Measurements from ENCODE around the gene HAUS5. TPM values are rescaled to one million over a fixed set of nuclear protein-coding genes. Genes with fewer than 3 reads are reported as not detected.

Gene HAUS5
- total RNA-seq, 1 donor from 2014 or later: 5.3 TPM

DNA sequence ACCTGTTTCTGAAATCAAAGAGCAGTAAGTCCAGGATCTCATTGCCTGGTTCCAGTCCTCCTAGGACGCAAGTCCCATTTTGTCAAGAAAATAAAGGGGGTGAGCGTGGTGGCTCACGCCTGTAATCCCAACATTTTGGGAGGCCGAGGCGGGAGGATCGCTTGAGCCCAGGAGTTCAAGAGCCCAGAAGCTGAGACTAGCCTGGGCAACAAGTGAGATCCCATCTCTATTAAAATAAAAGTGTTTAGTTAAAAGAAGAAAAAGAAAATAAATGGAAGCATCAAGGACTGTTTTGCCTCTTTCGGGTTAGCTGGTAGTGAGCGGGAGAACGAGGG lies 344 bp upstream of the HAUS5 start:
- Mint-ChIP-seq H3K27ac (ENCODE audit: unreplicated experiment) (peak overlapping the region; percentile 75), H3K9me3 (ENCODE audit: unreplicated experiment) (peaks cover 16% of the 10 kb centered on the region)
- peaks cover 2% of the 10 kb centered on the region for H3K27me3 ChIP-seq (ENCODE audit: insufficient read depth, low read length)

DNA sequence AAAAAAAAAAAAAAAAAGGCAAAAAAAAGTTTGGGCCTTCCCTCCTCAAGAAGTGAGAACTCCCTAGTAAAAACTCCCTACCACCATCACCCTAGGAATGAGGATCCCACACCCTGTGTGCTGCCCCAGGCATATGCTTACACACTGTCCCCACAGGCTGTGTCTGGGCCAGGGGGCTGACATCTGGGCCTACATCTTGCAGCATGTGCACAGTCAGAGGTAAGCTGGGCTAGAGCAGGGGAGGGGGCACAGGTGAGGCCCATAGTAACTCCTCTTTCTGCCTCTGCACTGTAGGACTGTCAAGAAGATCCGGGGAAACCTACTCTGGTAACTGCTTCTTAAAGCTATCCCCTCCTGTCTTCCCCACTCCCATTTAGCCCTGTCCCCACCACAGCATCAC lies 1.0 kb downstream of the HAUS5 start:
- H3K4me2 ChIP-seq (ENCODE audit: low read length): peak overlapping the region; percentile 92

More for the DNA sequence above, 344 bp upstream of the HAUS5 start:
- peak overlapping the region; percentile 90 for H2AFZ ChIP-seq (ENCODE audit: low read depth, low read length)
- FAIRE-seq: no peak
- no peak overlapping the region for H3K27ac ChIP-seq (ENCODE audit: low read depth, low read length)
- H3K4me1 Mint-ChIP-seq (ENCODE audit: low read depth, unreplicated experiment): no peaks in the 10 kb centered on the region
- no peaks in the 10 kb centered on the region for H3K36me3 ChIP-seq (ENCODE audit: insufficient read depth, low read length)
- no peak for TF ChIP-seq EZH2 (IDR thresholded peaks at IDR 0.05; ENCODE audit: insufficient read depth, low read length)
- TF ChIP-seq, protein P1, sequence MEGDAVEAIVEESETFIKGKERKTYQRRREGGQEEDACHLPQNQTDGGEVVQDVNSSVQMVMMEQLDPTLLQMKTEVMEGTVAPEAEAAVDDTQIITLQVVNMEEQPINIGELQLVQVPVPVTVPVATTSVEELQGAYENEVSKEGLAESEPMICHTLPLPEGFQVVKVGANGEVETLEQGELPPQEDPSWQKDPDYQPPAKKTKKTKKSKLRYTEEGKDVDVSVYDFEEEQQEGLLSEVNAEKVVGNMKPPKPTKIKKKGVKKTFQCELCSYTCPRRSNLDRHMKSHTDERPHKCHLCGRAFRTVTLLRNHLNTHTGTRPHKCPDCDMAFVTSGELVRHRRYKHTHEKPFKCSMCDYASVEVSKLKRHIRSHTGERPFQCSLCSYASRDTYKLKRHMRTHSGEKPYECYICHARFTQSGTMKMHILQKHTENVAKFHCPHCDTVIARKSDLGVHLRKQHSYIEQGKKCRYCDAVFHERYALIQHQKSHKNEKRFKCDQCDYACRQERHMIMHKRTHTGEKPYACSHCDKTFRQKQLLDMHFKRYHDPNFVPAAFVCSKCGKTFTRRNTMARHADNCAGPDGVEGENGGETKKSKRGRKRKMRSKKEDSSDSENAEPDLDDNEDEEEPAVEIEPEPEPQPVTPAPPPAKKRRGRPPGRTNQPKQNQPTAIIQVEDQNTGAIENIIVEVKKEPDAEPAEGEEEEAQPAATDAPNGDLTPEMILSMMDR (IDR thresholded peaks at IDR 0.05; ENCODE audit: insufficient read depth, low read depth, low read length): no peak
- DNase-seq (ENCODE audit: low read depth): no peak
- H3K9me3 ChIP-seq (ENCODE audit: insufficient read depth, low read depth, low read length): peaks cover 3% of the 10 kb centered on the region
- H3K4me3 ChIP-seq (ENCODE audit: insufficient read depth, low read depth, low read length): peak overlapping the region; percentile 77
- peak overlapping the region; percentile 92 for H3K4me2 ChIP-seq (ENCODE audit: low read length)
- H3K4me3 Mint-ChIP-seq (ENCODE audit: unreplicated experiment): peak overlapping the region; percentile 82
- H3K79me2 ChIP-seq (ENCODE audit: insufficient read depth, low read length): peaks cover 2% of the 10 kb centered on the region
- no peaks in the 10 kb centered on the region for H3K4me1 ChIP-seq (ENCODE audit: insufficient read depth, low read length)
- peaks cover 3% of the 10 kb centered on the region for H3K36me3 Mint-ChIP-seq (ENCODE audit: low read depth, unreplicated experiment)
- H3K9ac ChIP-seq (ENCODE audit: low read length): peak overlapping the region; percentile 86
- no peaks in the 10 kb centered on the region for H4K20me1 ChIP-seq (ENCODE audit: insufficient read depth, low read length)
- H3K27me3 Mint-ChIP-seq (ENCODE audit: low read depth, unreplicated experiment): peaks cover 15% of the 10 kb centered on the region

DNA sequence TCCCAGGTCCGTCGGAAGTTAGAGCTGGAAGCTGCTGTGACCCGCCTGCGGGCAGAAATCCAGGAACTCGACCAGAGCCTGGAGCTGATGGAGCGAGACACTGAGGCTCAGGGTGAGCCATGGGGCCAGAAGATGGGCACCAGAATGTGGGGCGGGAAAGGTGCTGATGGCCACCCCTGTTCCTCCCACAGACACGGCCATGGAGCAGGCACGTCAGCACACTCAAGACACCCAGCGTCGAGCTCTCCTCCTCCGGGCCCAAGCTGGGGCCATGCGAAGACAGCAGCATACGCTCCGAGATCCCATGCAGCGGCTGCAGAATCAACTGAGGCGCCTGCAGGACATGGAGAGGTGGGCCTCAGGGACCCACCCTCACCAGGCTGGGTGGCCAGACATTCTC lies 2.5 kb downstream of the HAUS5 start:
- H3K9ac ChIP-seq (ENCODE audit: low read length): no peak overlapping the region
- no peak overlapping the region for H3K4me2 ChIP-seq (ENCODE audit: low read length)
- FAIRE-seq (no peak), DNase-seq (ENCODE audit: low read depth) (no peak)
- peaks cover 8% of the 10 kb centered on the region for H3K27me3 Mint-ChIP-seq (ENCODE audit: low read depth, unreplicated experiment)
- H3K4me1 ChIP-seq (ENCODE audit: insufficient read depth, low read length): no peaks in the 10 kb centered on the region
- no peak for TF ChIP-seq EZH2 (IDR thresholded peaks at IDR 0.05; ENCODE audit: insufficient read depth, low read length)
- TF ChIP-seq, protein P1 (IDR thresholded peaks at IDR 0.05; ENCODE audit: insufficient read depth, low read depth, low read length): no peak
- no peak overlapping the region for H3K27ac Mint-ChIP-seq (ENCODE audit: unreplicated experiment)
- H2AFZ ChIP-seq (ENCODE audit: low read depth, low read length): no peak overlapping the region
- no peak overlapping the region for H3K4me3 ChIP-seq (ENCODE audit: insufficient read depth, low read depth, low read length)
- no peak overlapping the region for H3K4me3 Mint-ChIP-seq (ENCODE audit: unreplicated experiment)
- no peaks in the 10 kb centered on the region for H3K9me3 ChIP-seq (ENCODE audit: insufficient read depth, low read depth, low read length)
- no peak overlapping the region for H3K27ac ChIP-seq (ENCODE audit: low read depth, low read length)
- H3K9me3 Mint-ChIP-seq (ENCODE audit: unreplicated experiment): no peaks in the 10 kb centered on the region
- H3K27me3 ChIP-seq (ENCODE audit: insufficient read depth, low read length): no peaks in the 10 kb centered on the region
- H4K20me1 ChIP-seq (ENCODE audit: insufficient read depth, low read length): no peaks in the 10 kb centered on the region
- no peaks in the 10 kb centered on the region for H3K36me3 Mint-ChIP-seq (ENCODE audit: low read depth, unreplicated experiment)
- no peaks in the 10 kb centered on the region for H3K36me3 ChIP-seq (ENCODE audit: insufficient read depth, low read length)
- peaks cover 2% of the 10 kb centered on the region for H3K79me2 ChIP-seq (ENCODE audit: insufficient read depth, low read length)
- no peaks in the 10 kb centered on the region for H3K4me1 Mint-ChIP-seq (ENCODE audit: low read depth, unreplicated experiment)

More for the DNA sequence above, 1.0 kb downstream of the HAUS5 start:
- no peaks in the 10 kb centered on the region for H3K27me3 ChIP-seq (ENCODE audit: insufficient read depth, low read length)
- no peak overlapping the region for H3K27ac ChIP-seq (ENCODE audit: low read depth, low read length)
- DNase-seq (ENCODE audit: low read depth) (no peak), FAIRE-seq (no peak)
- H3K4me3 ChIP-seq (ENCODE audit: insufficient read depth, low read depth, low read length): no peak overlapping the region
- peaks cover 2% of the 10 kb centered on the region for H3K79me2 ChIP-seq (ENCODE audit: insufficient read depth, low read length)
- H3K9ac ChIP-seq (ENCODE audit: low read length): no peak overlapping the region
- no peaks in the 10 kb centered on the region for H3K36me3 ChIP-seq (ENCODE audit: insufficient read depth, low read length)
- no peak for TF ChIP-seq EZH2 (IDR thresholded peaks at IDR 0.05; ENCODE audit: insufficient read depth, low read length)
- TF ChIP-seq, protein P1 (IDR thresholded peaks at IDR 0.05; ENCODE audit: insufficient read depth, low read depth, low read length): no peak
- H3K4me1 ChIP-seq (ENCODE audit: insufficient read depth, low read length): no peaks in the 10 kb centered on the region
- no peaks in the 10 kb centered on the region for H3K4me1 Mint-ChIP-seq (ENCODE audit: low read depth, unreplicated experiment)
- no peaks in the 10 kb centered on the region for H4K20me1 ChIP-seq (ENCODE audit: insufficient read depth, low read length)
- peaks cover 2% of the 10 kb centered on the region for H3K36me3 Mint-ChIP-seq (ENCODE audit: low read depth, unreplicated experiment)
- peaks cover 14% of the 10 kb centered on the region for H3K27me3 Mint-ChIP-seq (ENCODE audit: low read depth, unreplicated experiment)
- no peak overlapping the region for H2AFZ ChIP-seq (ENCODE audit: low read depth, low read length)
- no peaks in the 10 kb centered on the region for H3K9me3 ChIP-seq (ENCODE audit: insufficient read depth, low read depth, low read length)
- H3K27ac Mint-ChIP-seq (ENCODE audit: unreplicated experiment): no peak overlapping the region
- H3K4me3 Mint-ChIP-seq (ENCODE audit: unreplicated experiment): peak overlapping the region; percentile 82
- peaks cover 4% of the 10 kb centered on the region for H3K9me3 Mint-ChIP-seq (ENCODE audit: unreplicated experiment)

Measured in astrocyte (in vitro differentiated cells and primary cell).